K562 (cell line): ENCODE measurements around the gene BAG2. TPM values are rescaled to one million over a fixed set of nuclear protein-coding genes. Genes with fewer than 3 reads are reported as not detected.
A peak's percentile ranks its signal among the peaks of the same experiment; 100 is the strongest.

Source experiments
- C11orf30 ChIP-seq: fragments of 450-650 bp; IDR thresholded peaks from 2 replicates; pipeline ENCODE4 v1.6.1; 2016; ENCODE audit warnings: low read depth, mild to moderate bottlenecking
- CREB1 ChIP-seq, 2 experiments: sonication (generic) in 1 of 2; formaldehyde crosslinking in 1 of 2; IDR thresholded peaks; 2 replicates each; pipeline versions ENCODE4 v1.6.1 to v1.8.0; 2012 to 2022; ENCODE audit warnings: inconsistent platforms in 1 of 2, mild to moderate bottlenecking in 1 of 2, missing genetic modification reagents in 1 of 2, moderate library complexity in 1 of 2
- ESRRA ChIP-seq: fragments of 450-650 bp; IDR thresholded peaks from 2 replicates; pipeline ENCODE4 v1.6.1; 2014; ENCODE audit warnings: low read depth, mild to moderate bottlenecking, moderate library complexity, borderline replicate concordance
- NRF1 ChIP-seq, 2 experiments: fragments of 450-650 bp; IDR thresholded peaks in 1 of 2; conservative IDR thresholded peaks in 1 of 2; 2 replicates each; pipeline ENCODE4 v1.6.1; 2014; ENCODE audit warnings: mild to moderate bottlenecking in 2 of 2
- RBM25 ChIP-seq: fragments of 200-400 bp; formaldehyde crosslinking; IDR thresholded peaks from 2 replicates; pipeline ENCODE4 v1.6.1; 2018; ENCODE audit warnings: low read length, low read depth, moderate library complexity; ENCODE audit not compliant: severe bottlenecking
- SIRT6 ChIP-seq: IDR thresholded peaks from one replicate; pipeline ENCODE4 v1.6.1; 2012; ENCODE audit warnings: low read depth, mild to moderate bottlenecking, control low read depth, inconsistent platforms, low read length, moderate library complexity
- ZNF212 ChIP-seq: fragments of 450-650 bp; formaldehyde crosslinking; IDR thresholded peaks from 2 replicates; pipeline ENCODE4 v1.4.0; 2020; ENCODE audit warnings: mild to moderate bottlenecking
- ZNF318 ChIP-seq, 2 experiments: fragments of 450-650 bp; IDR thresholded peaks; 2 replicates each; pipeline ENCODE4 v1.6.1; 2016; ENCODE audit warnings: mild to moderate bottlenecking in 2 of 2, borderline replicate concordance in 1 of 2, low read depth in 1 of 2, moderate library complexity in 1 of 2
- ZNF398 ChIP-seq: fragments of 250-450 bp; sonication (Bioruptor Pico); IDR thresholded peaks from 2 replicates; pipeline ENCODE4 v1.8.0; 2021; ENCODE audit warnings: moderate library complexity, mild to moderate bottlenecking, inconsistent platforms
- ZNF699 ChIP-seq: fragments of 250-450 bp; sonication (Bioruptor Pico); IDR thresholded peaks from 2 replicates; pipeline ENCODE4 v1.8.0; 2021; ENCODE audit warnings: mild to moderate bottlenecking, moderate library complexity; ENCODE audit not compliant: insufficient replicate concordance
- ZSCAN32 ChIP-seq: fragments of 450-650 bp; formaldehyde crosslinking; IDR thresholded peaks from 2 replicates; pipeline ENCODE4 v1.4.0; 2020; ENCODE audit warnings: mild to moderate bottlenecking, moderate library complexity
- polyA plus RNA-seq, 8 experiments: library from polyadenylated mRNA; depleted of rRNA in 4 of 8; stranded (reverse) in 5 of 8; unstranded in 3 of 8; fragments of >200 nt; fragmentation: Nextera tagmentation in 2 of 8; fragmentation: Illumina TruSeq in 1 of 8; extraction: Ambion mirVana in 2 of 8; extraction: Trizol in 1 of 8; gene quantifications; 2 replicates each; pipeline versions ENCODE4 v1.2.1 to v1.2.3, GENCODE V29; 2011 to 2014; ENCODE audit warnings: inconsistent platforms in 1 of 8, missing spikeins in 1 of 8
- total RNA-seq, 7 experiments: library from RNA; depleted of rRNA in 6 of 7; stranded (reverse); fragments of >200 nt in 6 of 7; fragmentation: Illumina TruSeq in 2 of 7; extraction: Trizol in 2 of 7; gene quantifications; 2 replicates each; pipeline versions ENCODE4 v1.2.1 to v1.2.3, GENCODE V29; 2011 to 2021; ENCODE audit warnings: low replicate concordance in 1 of 7
- TF ChIP-seq, protein P1 (sequence below): sonication (generic); formaldehyde crosslinking; IDR thresholded peaks from 2 replicates; pipeline ENCODE4 v1.5.0; 2020; ENCODE audit warnings: missing genetic modification reagents
- TF ChIP-seq, protein P2 (sequence below): fragments of 200-800 bp; sonication (Bioruptor generic); IDR thresholded peaks from 2 replicates; pipeline ENCODE4 v1.6.1; 2017; ENCODE audit warnings: missing genetic modification characterization, missing compliant biosample characterization

The BAG2 gene
- total and polyA plus RNA-seq, 9 of the 15 experiments (the other 6 are each of a cell fraction or from before 2014, with no cell fraction given): 12.8 to 20.7 (median 17.6) TPM

- no peak for TF ChIP-seq ZNF318 (IDR thresholded peaks at IDR 0.05; ENCODE audit: borderline replicate concordance in 1 of 2, low read depth in 1 of 2)
- no peak for TF ChIP-seq ZNF212 (CRISPR knock-in tag)
- peak; percentile 60 to 68 for TF ChIP-seq NRF1 (conservative IDR thresholded peaks at IDR 0.05 in 1 of 2, IDR thresholded peaks at IDR 0.05 in 1 of 2)
- TF ChIP-seq RBM25: no peak
- no peak for TF ChIP-seq ZNF398
- TF ChIP-seq, protein P1, sequence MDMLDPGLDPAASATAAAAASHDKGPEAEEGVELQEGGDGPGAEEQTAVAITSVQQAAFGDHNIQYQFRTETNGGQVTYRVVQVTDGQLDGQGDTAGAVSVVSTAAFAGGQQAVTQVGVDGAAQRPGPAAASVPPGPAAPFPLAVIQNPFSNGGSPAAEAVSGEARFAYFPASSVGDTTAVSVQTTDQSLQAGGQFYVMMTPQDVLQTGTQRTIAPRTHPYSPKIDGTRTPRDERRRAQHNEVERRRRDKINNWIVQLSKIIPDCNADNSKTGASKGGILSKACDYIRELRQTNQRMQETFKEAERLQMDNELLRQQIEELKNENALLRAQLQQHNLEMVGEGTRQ (CRISPR knock-in tag): peak; percentile 23; the same call in 1 of the 2 replicates
- TF ChIP-seq SIRT6: no peak
- TF ChIP-seq CREB1 (IDR thresholded peaks at IDR 0.05): peak; percentile 79
- peak; percentile 80 for TF ChIP-seq CREB1 (CRISPR knock-in tag; IDR thresholded peaks at IDR 0.05)
- TF ChIP-seq ZNF699 (CRISPR knock-in tag): no peak
- no peak for TF ChIP-seq ZSCAN32
- TF ChIP-seq C11orf30: no peak
- TF ChIP-seq, protein P2, sequence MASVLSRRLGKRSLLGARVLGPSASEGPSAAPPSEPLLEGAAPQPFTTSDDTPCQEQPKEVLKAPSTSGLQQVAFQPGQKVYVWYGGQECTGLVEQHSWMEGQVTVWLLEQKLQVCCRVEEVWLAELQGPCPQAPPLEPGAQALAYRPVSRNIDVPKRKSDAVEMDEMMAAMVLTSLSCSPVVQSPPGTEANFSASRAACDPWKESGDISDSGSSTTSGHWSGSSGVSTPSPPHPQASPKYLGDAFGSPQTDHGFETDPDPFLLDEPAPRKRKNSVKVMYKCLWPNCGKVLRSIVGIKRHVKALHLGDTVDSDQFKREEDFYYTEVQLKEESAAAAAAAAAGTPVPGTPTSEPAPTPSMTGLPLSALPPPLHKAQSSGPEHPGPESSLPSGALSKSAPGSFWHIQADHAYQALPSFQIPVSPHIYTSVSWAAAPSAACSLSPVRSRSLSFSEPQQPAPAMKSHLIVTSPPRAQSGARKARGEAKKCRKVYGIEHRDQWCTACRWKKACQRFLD (CRISPR knock-in tag): no peak
- peak; percentile 34; the same call in 1 of the 2 replicates for TF ChIP-seq ESRRA
Measured at GRCh38 chr6:57172136-57173055, at the start of gene BAG2 (continued).
